HG03571 (cell line): ENCODE results near the gene S100A13.

Source experiments
- ATAC-seq: cut with Tn5 transposase; IDR thresholded peaks from one replicate; pipeline ENCODE4 v1.9.1; 2021; ENCODE audit not compliant: unreplicated experiment

Gene S100A13

DNA sequence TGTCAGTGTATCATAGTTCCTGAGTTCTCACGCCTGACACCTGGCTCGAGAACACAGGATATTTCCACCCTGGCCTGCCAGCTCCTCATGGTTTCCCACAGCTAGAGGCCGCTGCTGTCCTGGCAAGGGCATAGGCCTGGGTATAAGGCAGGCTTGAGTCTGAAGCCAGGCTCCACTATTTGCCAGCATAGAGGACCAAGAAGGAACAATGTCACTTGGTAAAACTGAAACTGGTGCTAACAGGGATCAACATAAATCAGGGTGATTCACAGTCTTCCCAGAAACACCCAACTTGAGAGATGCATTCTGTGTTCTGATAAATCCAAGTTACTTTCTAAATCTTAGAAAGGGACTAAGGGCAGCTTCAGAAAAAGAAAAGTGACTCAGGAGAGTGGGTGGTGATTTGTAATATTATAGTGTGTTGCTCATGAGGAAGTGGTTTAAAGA lies 54.7 kb downstream of the S100A13 start:
- ATAC-seq: no peak

DNA sequence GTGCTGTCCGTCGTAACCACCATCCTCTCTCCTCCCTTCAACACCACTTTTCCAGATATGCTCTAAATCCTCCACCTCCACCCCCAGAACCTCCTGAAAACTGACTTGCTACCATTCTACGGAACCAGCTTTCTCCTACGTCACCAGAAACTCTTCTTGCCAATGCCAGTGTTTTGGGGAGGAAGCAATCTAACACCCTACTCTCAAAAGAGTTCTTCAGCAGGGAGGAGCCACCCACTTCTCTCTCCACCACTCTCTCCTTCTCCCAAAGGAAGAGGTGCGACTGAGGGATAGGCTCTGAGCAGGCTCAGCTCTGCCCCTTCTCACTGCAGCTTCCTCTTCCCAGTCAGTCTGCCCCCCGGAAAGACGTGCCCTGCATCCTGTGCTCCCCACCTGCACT lies 55.6 kb downstream of the S100A13 start:
- ATAC-seq: no peak

DNA sequence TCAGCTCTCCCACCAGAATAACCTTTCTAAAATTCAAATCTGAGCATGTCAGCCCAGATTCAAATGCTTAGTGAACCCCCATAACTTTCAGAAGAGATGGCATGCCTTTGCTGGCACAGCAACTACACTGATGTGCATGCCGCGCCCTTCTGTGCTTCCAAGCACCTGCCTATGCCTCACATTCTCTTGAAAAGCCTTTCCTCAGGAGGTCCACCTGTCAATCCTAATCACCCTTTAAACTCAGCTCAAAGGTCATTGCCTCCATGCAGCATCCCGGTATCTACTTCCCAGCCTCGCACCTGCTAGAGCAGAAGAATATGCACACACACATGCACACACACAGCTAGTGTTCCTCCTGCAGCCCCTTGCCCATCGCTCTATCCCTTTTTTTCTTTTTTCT lies 56.4 kb downstream of the S100A13 start:
- ATAC-seq: no peak

DNA sequence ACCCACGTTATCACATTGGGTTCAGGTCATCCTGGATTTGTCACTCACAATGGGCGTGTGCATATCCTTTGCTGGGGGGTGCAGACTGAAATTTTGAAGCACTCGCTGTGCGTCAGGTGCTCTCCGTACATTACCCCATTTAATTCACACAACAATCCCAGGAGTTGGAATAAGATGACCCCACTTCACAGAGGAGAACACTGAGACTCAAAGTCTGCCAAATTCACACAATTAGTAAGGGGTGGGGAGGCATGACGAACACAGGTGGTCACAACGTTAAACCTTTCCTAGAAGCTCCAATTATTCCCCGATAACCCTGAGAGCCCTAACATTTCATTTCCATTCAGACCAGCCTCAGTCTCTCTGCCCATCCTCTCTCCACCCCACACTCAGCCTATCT lies 57.8 kb downstream of the S100A13 start:
- ATAC-seq: no peak
